Measurements from ENCODE around the gene PLPPR1. TPM values are rescaled to one million over a fixed set of nuclear protein-coding genes. Genes with fewer than 3 reads are reported as not detected.
"Not testable (repeated sequence)": the region's sequence is repeated elsewhere in the genome, so short reads cannot be mapped to it uniquely, and the experiment has no call there.

PLPPR1 gene
- total and polyA plus RNA-seq, 2 of the 13 experiments (the other 11 are each of a cell fraction or from before 2014, with no cell fraction given) = 16.0 to 84.7 TPM

- 67% methylated on average over 3 of the region's 3 CpGs for WGBS (ENCODE audit: low lambda C conversion rate)
- intact Hi-C loops (cut with micrococcal nuclease; ENCODE audit: unreplicated experiment); H3K4me3 ChIP-seq (replicated peaks in 1 of 3; ENCODE audit: insufficient read depth in 1 of 3, low read depth in 2 of 3, low read length in 3 of 3); H3K36me3 ChIP-seq (replicated peaks in 1 of 2; ENCODE audit: control insufficient read depth in 1 of 2, insufficient read depth in 2 of 2, low read length in 2 of 2); FAIRE-seq; H2AFZ ChIP-seq (ENCODE audit: low read length); H3K4me2 ChIP-seq (ENCODE audit: low read depth, low read length); H4K20me1 ChIP-seq (ENCODE audit: insufficient read depth, low read length); H3K9ac ChIP-seq (ENCODE audit: insufficient read depth, low read depth, low read length); ATAC-seq; H3K79me2 ChIP-seq (ENCODE audit: insufficient read depth, low read length); H3K27me3 ChIP-seq (ENCODE audit: control insufficient read depth in 1 of 2, insufficient read depth in 2 of 2, low read length in 2 of 2); BruUV-seq (replicated peaks); CTCF ChIA-PET (ENCODE audit: low intra/inter-chr PET ratio, low total read pairs): not testable (repeated sequence)
- in situ Hi-C loops (cut with HindIII; ENCODE audit: extremely low pct_ligation_motif_present, low pct_unique_long_range_greater_than_20kb) = loop anchor here (10.0 kb wide), 1 partner anchor 207 kb away; the partner anchor contains the start of gene RNF20
- peaks cover 72% of the 10 kb centered on the region for H3K4me1 ChIP-seq (ENCODE audit: insufficient read depth, low read length)
- DNase-seq (ENCODE audit: low spot score) = peak; percentile 77
- peaks cover 14% of the 10 kb centered on the region; the same call in 1 of the 2 replicates for H3K9me3 ChIP-seq (ENCODE audit: low read length)
- POLR2A ChIA-PET = interaction anchor here (1.2 to 5.3 kb wide), 8 partner anchors 8 to 54 kb away, joined by 5 to 116 read pairs (median 34); no protein-coding TSS in a partner anchor
- peak overlapping the region; percentile 97 for H3K27ac ChIP-seq (ENCODE audit: extremely low read length, insufficient read depth, low read length)
- TF ChIP-seq GMEB1 (CRISPR knock-in tag; IDR thresholded peaks at IDR 0.05; ENCODE audit: borderline replicate concordance) (0 out of 2 replicates have a peak, but pooled peaks have one; percentile 49), ZNF367 (CRISPR knock-in tag; IDR thresholded peaks at IDR 0.05; ENCODE audit: borderline replicate concordance) (0 out of 2 replicates have a peak, but pooled peaks have one; percentile 30), ZMYM2 (CRISPR knock-in tag; IDR thresholded peaks at IDR 0.05) (peak; percentile 98), ZGPAT (CRISPR knock-in tag; IDR thresholded peaks at IDR 0.05) (peak; percentile 91), MED1 (CRISPR knock-in tag; IDR thresholded peaks at IDR 0.05) (peak; percentile 98), ZNF414 (CRISPR knock-in tag; IDR thresholded peaks at IDR 0.05) (peak; percentile 75; the same call in 1 of the 2 replicates), POGK (CRISPR knock-in tag; conservative IDR thresholded peaks at IDR 0.05) (peak; percentile 74), ZNF589 (CRISPR knock-in tag; conservative IDR thresholded peaks at IDR 0.05) (0 out of 2 replicates have a peak, but pooled peaks have one; percentile 78), ZNF878 (CRISPR knock-in tag; IDR thresholded peaks at IDR 0.05) (peak; percentile 94; the same call in 1 of the 2 replicates), ETV5 (CRISPR knock-in tag; IDR thresholded peaks at IDR 0.05; ENCODE audit: borderline replicate concordance) (peak; percentile 47; the same call in 1 of the 2 replicates), ZNF710 (CRISPR knock-in tag; IDR thresholded peaks at IDR 0.05; ENCODE audit: borderline replicate concordance) (peak; percentile 41; the same call in 1 of the 2 replicates), ZNF574 (CRISPR knock-in tag; IDR thresholded peaks at IDR 0.05) (peak; percentile 28; the same call in 1 of the 2 replicates)
These were observed 298.9 kb downstream of the PLPPR1 start for GRCh38 chr9:101327422-101327909.
